Stimulated activated CD4-positive, alpha-beta T cell treated with anti-CD3 and anti-CD28 coated beads, Interleukin-2, amount 100 ng/mL, for 48 hours (primary cell): ENCODE data around the gene AMBP.
"Not testable (repeated sequence)": the region's sequence is repeated elsewhere in the genome, so short reads cannot be mapped to it uniquely, and the experiment has no call there.

Experiments used
- DNase-seq, 2 donors: peaks; one replicate each; pipeline ENCODE4 v3.0.0-alpha.2; 2020

The AMBP gene

DNA sequence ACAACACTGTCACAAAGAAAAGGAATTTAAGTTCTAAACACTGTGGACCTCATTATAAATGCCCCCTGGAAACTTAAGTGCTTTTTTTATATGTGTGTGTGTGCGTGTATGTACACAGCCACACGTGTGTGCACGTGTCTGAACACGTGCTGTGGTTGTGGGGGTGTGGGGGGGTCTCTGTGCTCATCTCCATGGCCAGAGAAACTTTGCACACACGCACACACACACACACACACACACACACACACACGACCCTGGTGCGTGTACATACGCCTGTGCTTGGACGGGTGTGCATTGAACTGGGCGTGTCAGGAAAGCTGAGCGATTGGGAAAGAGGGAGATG, 27.9 kb downstream of the AMBP start:
- DNase-seq: no peak

DNA sequence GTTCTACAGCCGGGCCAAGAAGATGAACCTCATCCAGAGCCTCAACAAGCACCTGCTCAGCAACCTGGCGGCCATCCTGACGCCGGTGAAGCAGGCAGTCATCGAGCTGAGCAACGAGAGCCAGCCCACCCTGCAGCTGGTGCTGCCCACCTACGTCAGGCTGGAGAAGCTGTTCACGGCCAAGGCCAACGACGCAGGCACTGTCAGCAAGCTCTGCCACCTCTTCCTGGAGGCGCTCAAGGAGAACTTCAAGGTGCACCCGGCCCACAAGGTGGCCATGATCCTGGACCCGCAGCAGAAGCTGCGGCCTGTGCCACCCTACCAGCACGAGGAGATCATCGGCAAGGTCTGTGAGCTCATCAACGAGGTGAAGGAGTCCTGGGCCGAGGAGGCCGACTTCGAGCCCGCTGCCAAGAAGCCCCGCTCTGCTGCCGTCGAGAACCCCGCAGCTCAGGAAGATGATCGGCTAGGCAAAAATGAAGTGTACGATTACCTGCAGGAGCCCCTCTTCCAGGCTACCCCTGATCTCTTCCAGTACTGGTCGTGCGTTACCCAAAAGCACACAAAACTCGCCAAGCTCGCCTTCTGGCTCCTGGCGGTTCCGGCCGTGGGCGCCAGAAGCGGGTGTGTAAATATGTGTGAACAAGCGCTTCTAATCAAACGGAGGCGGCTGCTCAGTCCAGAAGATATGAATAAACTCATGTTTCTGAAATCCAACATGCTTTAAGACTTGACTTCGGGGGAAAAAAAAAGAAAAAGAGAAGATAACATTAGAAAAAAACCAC, 28.5 kb downstream of the AMBP start:
- DNase-seq: no peak

DNA sequence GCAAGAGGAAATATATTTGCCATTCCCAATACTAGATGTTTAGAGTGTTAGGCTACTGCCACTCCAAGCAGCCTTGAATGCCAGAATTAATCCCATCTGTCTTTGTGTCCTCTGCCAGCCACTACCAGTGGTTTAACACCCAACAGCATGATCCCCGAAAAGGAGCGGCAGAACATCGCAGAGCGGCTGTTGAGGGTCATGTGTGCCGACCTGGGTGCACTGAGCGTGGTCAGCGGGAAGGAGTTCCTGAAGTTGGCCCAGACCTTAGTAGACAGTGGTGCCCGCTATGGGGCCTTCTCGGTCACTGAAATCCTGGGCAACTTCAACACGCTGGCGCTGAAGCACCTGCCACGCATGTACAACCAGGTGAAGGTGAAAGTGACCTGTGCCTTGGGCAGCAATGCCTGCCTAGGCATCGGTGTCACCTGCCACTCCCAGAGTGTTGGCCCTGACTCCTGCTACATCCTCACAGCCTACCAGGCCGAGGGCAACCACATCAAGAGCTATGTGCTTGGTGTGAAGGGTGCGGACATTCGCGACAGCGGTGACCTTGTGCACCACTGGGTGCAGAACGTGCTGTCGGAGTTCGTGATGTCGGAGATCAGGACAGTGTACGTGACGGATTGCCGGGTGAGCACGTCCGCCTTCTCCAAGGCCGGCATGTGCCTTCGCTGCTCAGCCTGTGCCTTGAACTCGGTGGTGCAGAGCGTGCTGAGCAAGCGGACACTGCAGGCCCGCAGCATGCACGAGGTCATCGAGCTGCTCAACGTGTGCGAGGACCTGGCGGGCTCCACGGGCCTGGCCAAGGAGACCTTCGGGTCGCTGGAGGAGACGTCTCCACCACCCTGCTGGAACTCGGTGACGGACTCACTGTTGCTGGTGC, 29.3 kb downstream of the AMBP start:
- no peak for DNase-seq

DNA sequence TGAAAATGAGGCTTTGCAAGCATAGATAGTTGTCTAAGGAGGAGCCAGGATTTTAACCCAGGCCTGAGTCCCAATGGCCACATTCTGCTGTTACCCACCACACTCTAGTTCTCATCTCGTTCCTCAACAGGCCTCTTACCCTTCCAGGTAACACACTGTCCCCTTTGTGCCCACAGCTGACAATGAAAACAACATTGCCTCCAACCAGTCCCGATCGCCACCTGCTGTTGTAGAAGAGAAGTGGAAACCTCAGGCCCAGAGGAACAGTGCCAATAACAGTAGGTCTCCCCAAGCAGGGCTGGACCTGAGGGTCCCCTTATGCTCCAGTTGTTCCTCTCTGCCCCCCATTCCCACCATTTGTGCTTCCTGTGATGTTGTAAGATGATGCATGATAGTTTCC, 30.4 kb downstream of the AMBP start:
- no peak for DNase-seq

DNA sequence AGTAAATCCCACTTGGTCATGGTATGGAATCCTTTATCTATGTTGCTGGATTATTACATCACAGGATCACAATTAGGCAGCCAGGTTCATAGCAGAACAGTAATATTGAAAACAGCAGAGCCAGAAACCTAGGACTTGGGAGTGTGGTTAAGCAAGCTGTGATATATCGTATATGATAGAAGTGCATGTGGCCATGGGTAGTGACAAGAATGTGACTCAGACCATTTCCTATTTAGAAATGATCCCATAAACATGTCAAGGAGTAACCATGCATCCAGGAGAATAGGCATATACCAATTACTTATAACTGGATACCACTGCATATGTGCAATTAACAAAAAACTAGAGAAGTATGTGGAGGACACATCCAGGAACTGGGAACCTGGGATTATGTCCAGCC, 31.2 kb downstream of the AMBP start:
- DNase-seq: no peak

DNA sequence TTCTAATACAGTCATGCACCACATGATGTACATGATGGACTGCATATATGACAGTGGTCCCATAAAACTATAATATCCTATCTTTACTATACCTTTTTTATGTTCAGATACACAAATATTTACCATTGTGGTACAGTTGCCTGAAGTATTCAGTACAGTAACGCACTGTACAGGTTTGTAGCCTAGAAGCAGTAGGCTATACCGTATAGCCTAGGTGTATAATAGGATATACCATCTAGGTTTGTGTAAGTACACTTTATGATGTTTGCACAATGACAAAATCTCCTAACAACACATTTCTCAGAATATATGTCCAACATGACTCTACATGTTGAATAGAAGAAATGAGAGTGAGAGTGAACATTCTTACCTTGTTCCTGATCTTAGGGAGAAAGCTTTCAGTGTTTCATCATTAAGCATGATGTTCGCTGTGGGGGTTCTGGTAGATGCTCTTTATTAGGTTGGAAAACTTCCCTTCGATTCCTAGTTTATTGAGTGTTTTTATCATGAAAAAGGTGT, 31.8 kb downstream of the AMBP start:
- no peak for DNase-seq

DNA sequence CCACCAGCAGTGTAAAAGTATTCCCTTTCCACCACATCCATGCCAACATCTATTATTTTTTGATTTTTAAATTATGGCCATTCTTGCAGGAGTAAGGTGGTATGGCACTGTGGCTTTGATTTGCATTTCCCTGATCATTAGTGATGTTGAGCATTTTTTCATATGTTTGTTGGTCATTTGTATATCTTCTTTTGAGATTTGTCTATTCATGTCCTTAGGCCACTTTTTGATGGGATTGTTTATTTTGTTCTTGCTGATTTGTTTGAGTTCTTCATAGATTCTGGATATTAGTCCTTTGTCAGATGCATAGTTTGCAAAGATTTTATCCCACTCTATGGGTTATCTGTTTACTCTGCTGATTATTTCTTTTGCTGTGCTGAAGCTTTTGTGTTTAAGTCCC, 34.4 kb downstream of the AMBP start:
- DNase-seq: not testable (repeated sequence)

DNA sequence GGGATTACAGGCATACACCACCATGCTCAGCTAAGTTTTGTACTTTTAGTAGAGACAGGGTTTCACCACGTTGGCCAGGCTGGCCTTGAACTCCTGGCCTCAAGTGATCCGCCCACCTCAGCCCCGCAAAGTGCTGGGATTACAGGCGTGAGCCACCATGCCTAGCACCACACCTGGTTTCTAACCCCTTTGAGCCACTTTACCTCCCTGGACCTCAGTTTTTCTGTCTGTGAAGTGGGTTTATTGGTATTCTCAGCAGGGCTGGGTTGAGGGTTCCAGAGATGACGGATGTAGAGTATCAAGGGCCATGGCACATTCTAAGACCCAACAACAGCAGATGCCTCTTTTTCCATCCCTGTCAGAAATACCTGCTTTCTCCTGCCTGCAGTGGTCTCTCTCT, 38.6 kb downstream of the AMBP start:
- no peak for DNase-seq

DNA sequence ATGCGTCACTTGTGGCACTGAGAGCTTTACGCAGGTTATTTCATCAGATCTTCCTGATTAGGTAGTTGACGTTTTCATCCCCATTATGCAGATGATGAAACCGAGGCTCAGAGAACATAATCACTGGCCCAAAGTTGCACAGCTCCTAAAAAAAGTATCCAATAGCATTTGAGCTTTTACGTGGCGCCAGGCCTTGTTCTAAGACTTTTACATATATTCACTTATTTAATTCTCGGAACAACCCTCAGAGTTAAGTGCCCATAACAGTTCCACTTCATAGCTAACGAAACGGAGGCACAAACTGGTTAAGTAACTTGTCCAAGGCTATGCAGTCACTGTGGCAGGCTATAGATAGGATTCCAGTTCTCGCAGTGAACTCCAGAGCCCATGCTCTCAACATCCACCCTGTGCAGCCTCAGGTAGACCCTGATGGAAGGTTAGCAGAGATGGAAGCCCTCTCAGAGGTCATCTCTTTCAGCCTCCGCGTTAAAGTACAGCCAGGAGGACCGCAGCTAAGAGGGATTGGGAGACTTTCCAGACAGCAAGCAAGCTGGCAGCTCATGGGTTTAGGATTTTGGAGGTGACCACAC, 39.3 kb downstream of the AMBP start:
- DNase-seq: no peak

DNA sequence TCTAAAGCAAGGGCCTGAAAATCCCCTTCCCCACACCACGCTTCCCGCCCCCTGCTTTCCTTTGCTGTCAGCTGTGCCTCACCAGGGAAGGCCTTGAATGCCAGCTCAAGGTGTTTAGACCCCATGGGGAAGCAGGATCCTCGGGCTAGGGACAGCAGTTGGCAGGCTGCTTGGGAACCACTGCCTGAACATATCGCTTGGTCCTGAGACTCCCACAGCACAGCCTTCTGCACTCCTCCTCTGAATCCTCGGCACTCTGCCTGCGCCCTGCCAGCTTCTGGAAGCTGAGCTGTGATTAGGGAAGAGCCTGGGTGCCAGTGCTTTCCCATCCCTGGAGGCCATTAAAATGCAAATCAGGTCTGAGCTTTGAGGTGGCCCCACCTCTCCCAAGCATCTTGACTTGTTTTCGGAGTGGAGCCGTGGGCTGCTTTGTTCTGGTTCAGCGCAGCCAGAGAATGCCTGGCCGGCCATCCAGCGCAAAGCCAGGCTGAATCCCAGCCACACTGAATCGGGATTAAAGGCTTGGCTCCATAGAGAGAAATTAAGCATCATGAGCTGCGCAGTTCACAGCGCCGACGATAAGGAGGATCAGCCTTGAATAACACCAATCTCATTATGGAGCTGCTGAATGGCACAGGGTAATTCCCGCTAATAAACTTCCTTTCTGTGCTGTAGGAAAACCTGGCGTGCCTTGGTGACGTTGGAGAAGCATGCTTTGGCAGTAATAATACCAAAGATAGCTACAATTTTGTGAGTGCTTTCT, 40.0 kb downstream of the AMBP start:
- DNase-seq: no peak

DNA sequence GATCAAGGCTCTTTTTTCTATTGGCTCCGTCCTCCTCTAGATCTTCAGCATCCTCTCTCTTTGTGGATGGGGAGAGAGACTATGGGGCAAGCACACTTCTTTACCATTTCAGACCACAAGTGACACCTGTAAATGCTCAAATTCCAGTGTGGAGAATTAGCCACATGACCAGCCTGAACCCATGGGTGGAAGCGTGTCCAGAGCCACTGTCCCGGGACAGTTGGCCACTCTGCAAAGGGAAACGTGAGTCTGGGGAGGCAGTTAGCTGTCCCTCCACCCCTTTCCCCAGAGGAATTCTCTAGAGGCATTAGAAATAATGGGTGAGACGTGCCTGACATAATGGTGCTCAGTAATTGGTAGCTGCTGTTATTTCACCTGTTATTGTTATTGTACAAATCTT, 40.9 kb downstream of the AMBP start:
- no peak for DNase-seq

DNA sequence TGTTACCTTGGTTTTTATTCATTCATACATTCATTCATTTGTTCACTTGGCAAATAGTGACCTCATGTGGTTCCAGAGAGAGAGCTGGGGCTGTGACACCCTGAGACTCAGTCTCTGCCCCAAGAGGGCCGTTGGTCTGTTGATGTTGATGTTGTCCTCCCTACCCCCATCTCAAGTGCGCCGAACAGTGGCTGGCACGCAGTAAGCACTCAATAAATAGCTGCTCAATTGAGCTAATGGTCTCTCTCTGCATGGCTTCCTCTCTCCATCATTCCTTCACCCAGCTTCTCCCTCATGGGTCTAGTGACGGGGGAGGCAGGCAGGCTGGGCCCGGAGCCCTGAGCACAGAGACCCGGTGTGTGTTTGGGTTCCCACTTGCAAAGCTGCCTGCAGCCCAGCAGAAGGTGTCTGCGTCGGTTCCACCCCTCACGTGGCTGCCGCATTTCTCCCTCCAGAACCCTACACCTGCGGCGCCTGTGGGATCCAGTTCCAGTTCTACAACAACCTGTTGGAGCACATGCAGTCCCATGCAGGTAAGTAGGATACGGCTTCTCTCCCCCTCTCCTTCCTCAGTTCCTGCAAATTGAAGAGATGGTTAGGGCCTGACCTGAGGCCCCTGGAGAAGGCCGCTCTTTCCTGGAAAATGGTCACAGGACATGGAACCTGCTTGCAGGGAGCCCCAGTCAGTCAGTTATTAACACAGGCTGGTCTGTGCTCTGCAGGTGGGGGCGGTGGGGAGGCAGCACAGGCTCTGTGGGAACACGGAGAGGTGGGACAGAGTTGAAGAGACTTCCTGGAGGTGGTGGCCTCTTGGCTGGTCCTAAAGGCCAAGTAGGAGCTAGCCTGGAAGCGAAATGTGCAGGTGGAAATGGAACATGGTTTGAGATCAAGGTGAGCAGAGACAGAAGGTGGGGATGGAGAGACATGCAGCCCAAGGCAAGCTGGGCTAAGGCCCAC, 42.0 kb downstream of the AMBP start:
- no peak for DNase-seq

DNA sequence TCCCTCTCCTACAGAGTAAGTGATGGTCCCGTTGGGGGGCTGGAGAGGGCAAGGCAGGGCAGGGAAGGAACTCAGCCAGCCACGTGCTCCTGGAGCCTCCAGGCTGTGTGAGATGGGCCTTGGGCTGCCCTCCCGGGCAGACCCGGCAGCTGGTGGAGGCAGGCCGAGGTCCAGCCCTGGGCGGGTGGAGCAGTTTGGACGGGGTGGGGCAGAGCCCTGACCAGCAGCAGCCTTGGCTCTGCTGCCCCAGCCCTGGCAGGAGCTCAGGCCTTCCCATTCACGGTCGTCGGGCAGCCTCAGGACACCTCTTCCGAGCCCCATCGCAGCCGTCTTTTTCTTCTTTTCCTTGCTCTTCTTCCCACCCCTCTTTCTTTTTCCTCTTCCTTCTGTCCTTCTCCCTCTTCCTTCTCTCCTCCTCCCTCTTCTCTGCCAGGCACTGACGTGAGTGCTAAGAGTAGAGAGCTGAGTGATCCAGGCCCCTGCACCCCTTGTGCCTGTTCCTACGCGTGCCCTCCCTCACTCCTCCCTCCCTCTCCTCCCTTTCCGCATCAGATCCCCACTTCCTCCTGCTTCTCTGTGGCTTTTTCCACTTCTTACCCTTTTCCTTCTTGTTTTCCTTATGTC, 42.8 kb downstream of the AMBP start:
- no peak for DNase-seq

DNA sequence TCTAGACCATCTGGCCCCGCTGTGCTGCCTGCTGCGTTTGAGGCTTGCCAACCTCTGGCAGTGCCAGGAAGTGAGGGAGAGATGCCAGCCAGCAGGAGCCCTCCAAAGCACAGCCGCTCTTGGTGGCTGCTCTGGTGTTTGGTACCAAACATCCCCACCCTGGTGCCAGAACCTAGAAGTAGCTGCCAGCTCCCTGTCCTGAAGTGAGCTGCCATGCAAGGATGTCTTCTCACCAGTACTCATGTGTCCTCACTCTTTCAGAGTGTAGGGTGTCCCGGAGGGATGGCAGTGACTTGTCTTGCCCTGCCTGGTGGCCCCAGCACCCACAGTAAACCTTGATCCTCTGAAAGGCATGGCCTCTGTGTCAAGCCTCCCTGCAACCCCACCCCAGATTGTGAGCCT, 43.4 kb downstream of the AMBP start:
- no peak for DNase-seq

DNA sequence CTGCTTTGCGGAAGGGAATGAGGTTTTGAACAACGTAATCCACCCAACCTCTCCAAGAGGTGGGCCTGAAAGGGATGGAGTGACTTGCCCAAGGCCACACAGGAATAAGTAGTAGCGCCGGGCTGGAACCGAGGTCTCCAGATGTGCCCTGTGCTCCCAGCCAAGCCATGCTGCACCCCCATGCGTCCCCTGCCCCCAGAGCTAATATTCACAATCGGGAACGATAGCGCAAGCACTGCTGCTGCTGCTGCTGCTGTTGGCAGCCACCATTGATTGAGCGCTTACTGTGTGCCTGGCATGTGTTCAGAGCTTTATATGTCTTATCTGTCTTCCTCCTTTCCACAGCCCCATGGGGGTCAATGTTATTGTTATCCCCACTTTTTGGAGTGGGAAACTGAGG, 43.9 kb downstream of the AMBP start:
- no peak for DNase-seq

DNA sequence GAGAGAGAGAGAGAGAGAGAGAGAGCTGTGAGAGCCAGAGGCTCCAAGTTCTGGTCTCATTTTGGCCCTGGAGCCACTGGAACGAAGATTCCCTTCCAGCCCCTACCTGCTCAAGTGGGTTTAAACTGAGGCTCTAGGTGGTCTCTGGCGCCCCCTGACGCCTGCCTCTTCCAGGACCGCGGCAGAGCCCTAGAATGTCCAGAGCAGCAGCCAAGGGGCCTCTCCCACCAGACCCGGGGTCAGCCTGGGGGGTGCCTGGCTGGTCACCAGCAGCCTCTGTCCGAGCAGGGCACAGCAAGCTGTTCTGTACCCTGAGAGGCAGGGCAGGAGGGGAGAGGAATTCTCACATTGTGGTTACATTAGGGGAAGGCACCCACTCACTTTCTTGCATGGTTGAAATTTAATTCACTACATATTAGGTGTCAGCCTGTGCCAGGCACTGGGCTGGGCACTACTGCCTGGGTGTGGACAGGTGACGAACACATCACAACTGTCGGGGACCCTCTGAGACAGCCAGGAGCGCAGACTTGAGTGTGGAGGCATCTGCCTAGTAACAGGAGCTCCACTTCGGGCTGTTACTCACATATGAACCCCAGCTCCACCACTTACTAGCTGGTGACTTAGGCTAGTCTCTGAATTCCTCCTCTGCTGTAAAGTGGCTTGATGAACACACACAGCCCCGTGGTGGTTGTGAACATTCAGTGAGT, 44.5 kb downstream of the AMBP start:
- DNase-seq: no peak

DNA sequence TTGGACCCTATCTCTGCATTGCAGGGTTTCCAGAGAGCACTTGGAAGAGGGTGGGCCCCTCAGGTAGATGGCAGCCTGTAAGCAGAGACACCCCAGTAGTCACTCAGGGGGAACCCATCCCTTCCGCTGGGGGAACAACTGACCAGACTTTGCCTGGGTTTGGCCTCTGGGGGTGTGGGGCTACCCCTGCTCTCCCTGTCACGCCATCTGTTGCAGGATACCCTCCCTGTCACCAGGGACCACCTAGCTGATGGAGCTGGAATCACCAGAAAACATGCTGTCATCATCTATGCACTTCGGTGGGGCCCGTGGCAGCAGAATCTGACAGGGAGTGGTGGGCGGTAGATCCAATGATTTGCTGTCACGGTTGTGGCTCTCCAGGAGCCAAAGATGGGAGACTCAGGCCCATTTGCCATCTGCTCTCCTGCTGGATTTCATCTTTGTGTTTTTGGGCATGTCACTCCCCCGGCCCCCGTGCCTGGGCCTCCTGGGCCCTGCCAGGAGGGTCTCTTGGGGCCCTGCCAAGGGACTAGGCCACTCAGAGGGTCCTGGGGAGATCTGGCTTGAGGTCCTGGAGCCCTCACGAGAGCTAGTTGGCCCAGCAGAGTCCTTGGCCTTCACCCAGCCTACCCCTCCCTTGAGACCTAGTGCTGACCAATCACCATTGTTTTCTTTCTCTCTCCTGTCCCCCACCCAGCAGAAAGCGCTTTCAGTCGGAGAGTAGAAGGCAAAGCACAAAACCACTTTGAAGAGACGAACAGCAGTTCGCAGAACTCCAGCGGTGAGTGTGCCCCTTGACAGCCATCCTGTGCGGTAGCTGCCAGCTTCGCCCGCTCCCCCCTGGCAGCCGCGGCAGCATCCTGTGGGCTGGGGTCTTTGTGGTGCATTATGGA, 45.9 kb downstream of the AMBP start:
- DNase-seq: no peak

DNA sequence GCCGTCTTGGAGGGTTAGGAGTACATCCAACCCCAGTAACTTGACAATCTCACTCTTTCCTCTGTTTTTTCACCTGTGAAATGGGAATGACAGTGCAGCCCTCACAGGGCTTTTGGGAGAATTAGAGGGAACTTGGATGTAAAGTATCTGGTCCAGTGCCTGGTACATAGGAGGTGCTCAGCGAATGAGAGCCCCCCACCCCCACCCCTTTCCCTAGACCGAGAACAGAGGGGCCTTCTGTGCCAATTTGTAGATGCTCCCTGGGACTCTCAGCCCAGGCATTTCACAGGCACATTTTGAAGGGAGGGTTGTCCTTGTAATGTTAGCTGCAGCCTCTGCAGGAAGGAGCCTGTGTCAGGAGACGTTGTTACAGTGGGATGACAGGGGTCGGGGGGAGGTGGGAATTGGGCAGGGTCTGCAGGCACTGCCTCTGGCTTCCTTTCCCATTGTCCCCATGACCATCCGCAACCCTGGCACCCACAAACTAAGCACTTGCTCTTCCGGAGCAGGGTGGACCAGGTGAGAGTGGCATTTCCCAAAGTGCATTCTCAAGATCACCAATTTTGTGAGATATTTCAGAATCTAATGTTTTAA, 47.0 kb downstream of the AMBP start:
- no peak for DNase-seq

DNA sequence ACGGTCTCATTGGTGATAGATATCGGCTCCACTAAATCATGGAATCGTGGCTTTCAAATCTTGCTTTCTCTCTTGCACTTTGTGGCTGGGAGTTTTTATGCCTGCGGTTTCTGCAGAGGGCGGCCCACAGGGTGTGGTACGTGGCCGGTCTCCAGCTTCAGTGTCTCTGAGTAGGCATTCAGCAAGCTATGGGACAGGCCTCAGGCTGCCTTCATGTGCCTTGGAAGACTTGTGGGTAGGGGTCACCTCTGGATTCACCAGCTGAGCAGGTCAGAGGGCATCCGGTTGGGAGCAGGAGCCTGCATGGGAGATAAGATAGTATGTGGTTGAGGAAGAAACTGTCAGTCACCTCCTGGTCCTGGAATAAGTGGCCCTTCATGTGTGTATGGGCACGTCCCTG, 47.7 kb downstream of the AMBP start:
- no peak for DNase-seq
